ENCODE measurements around the gene ABCB1.

The ABCB1 gene

GRCh38 chr7:87574630-87575029, 26.1 kb downstream of the ABCB1 start (continued):
- no peak for TF ChIP-seq ZNF610 (tag by site-specific recombination; IDR thresholded peaks at IDR 0.05; ENCODE audit: borderline replicate concordance)
- TF ChIP-seq ZNF629 (tag by site-specific recombination; IDR thresholded peaks at IDR 0.05) = peak; percentile 97
- TF ChIP-seq, protein P1, sequence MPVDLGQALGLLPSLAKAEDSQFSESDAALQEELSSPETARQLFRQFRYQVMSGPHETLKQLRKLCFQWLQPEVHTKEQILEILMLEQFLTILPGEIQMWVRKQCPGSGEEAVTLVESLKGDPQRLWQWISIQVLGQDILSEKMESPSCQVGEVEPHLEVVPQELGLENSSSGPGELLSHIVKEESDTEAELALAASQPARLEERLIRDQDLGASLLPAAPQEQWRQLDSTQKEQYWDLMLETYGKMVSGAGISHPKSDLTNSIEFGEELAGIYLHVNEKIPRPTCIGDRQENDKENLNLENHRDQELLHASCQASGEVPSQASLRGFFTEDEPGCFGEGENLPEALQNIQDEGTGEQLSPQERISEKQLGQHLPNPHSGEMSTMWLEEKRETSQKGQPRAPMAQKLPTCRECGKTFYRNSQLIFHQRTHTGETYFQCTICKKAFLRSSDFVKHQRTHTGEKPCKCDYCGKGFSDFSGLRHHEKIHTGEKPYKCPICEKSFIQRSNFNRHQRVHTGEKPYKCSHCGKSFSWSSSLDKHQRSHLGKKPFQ (tag by site-specific recombination; IDR thresholded peaks at IDR 0.05) = no peak
- TF ChIP-seq ZNF558 (tag by site-specific recombination; IDR thresholded peaks at IDR 0.05) = peak; percentile 74; the same call in 1 of the 2 replicates
- no peak for TF ChIP-seq ZNF416 (tag by site-specific recombination; IDR thresholded peaks at IDR 0.05)
- TF ChIP-seq SALL2 (tag by site-specific recombination; IDR thresholded peaks at IDR 0.05; ENCODE audit: borderline replicate concordance) = no peak
- TF ChIP-seq SCRT2 (tag by site-specific recombination; IDR thresholded peaks at IDR 0.05) = peak; percentile 82
- no peak for TF ChIP-seq ZNF404 (tag by site-specific recombination; IDR thresholded peaks at IDR 0.05)
- TF ChIP-seq, protein P2, sequence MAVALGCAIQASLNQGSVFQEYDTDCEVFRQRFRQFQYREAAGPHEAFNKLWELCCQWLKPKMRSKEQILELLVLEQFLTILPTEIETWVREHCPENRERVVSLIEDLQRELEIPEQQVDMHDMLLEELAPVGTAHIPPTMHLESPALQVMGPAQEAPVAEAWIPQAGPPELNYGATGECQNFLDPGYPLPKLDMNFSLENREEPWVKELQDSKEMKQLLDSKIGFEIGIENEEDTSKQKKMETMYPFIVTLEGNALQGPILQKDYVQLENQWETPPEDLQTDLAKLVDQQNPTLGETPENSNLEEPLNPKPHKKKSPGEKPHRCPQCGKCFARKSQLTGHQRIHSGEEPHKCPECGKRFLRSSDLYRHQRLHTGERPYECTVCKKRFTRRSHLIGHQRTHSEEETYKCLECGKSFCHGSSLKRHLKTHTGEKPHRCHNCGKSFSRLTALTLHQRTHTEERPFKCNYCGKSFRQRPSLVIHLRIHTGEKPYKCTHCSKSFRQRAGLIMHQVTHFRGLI (tag by site-specific recombination; IDR thresholded peaks at IDR 0.05) = peak; percentile 25; the same call in 1 of the 2 replicates
- TF ChIP-seq ZNF433 (tag by site-specific recombination; IDR thresholded peaks at IDR 0.05; ENCODE audit: low read depth) = no peak
- TF ChIP-seq PATZ1 (tag by site-specific recombination; IDR thresholded peaks at IDR 0.05) = no peak
- TF ChIP-seq ZNF426 (tag by site-specific recombination; IDR thresholded peaks at IDR 0.05) = no peak
- 0 out of 2 replicates have a peak, but pooled peaks have one; percentile 53 for TF ChIP-seq ZSCAN23 (tag by site-specific recombination; IDR thresholded peaks at IDR 0.05)
- TF ChIP-seq EGR2 (tag by site-specific recombination; IDR thresholded peaks at IDR 0.05; ENCODE audit: low read depth) = no peak
- no peak for TF ChIP-seq KLF16 (tag by site-specific recombination; IDR thresholded peaks at IDR 0.05)
- TF ChIP-seq ZNF366 (tag by site-specific recombination; conservative IDR thresholded peaks at IDR 0.05) = peak; percentile 91
- no peak for TF ChIP-seq ZNF133 (tag by site-specific recombination; IDR thresholded peaks at IDR 0.05)
- peak; percentile 51; the same call in 1 of the 2 replicates for TF ChIP-seq TSHZ1 (tag by site-specific recombination; IDR thresholded peaks at IDR 0.05; ENCODE audit: borderline replicate concordance)
- no peak for TF ChIP-seq ZBTB26 (tag by site-specific recombination; optimal IDR thresholded peaks at IDR 0.05)
- no peak for TF ChIP-seq BCL11B (tag by site-specific recombination; IDR thresholded peaks at IDR 0.05; ENCODE audit: low read depth)
- TF ChIP-seq ZNF488 (tag by site-specific recombination; IDR thresholded peaks at IDR 0.05) = no peak
- no peak for TF ChIP-seq ZNF274 (IDR thresholded peaks at IDR 0.05; ENCODE audit: low read length)
- TF ChIP-seq ZNF274 (tag by site-specific recombination; IDR thresholded peaks at IDR 0.05; ENCODE audit: borderline replicate concordance) = no peak
- TF ChIP-seq ZNF37A (tag by site-specific recombination; IDR thresholded peaks at IDR 0.05) = no peak
- TF ChIP-seq ZIC2 (tag by site-specific recombination; IDR thresholded peaks at IDR 0.05) = no peak
